ENCODE data around the gene MEI1. TPM values are rescaled to one million over a fixed set of nuclear protein-coding genes. Genes with fewer than 3 reads are reported as not detected.

Gene MEI1
- total and polyA plus RNA-seq, 2 of the 4 experiments (the other 2 are of a cell fraction), result 0.90 to 2.6 TPM

- H4K20me1 ChIP-seq (ENCODE audit: insufficient read depth, low read length), result peaks cover 6% of the 10 kb centered on the region; the same call in 1 of the 2 replicates
- POLR2A ChIA-PET (ENCODE audit: unreplicated experiment), result no interaction called here
Measured at GRCh38 chr22:41830174-41830573, 130.9 kb downstream of the MEI1 start.

More at GRCh38 chr22:41830174-41830573, 130.9 kb downstream of the MEI1 start:
- no peak overlapping the region for H2AFZ ChIP-seq (replicated peaks; ENCODE audit: low read length, poor library complexity)
- in situ Hi-C loops (cut with MboI; ENCODE audit: low sequenced_read_pairs) (no loop called here), intact Hi-C loops (cut with micrococcal nuclease) (no loop called here), dilution Hi-C loops (cut with HindIII; ENCODE audit: low sequenced_read_pairs, unreplicated experiment) (no loop called here)
- no peak overlapping the region for H2BK20ac ChIP-seq (ENCODE audit: low read depth, low read length)
- H2BK15ac ChIP-seq (ENCODE audit: low read depth, low read length), result no peak overlapping the region
- H4K91ac ChIP-seq (ENCODE audit: insufficient read depth, low read depth, low read length), result no peak overlapping the region
- no peak overlapping the region for H3K56ac ChIP-seq (ENCODE audit: extremely low read depth, insufficient read depth, low read length)
- H4K8ac ChIP-seq (ENCODE audit: low read depth in 2 of 2, low read length in 2 of 2), result no peak overlapping the region
- H3K18ac ChIP-seq (ENCODE audit: low read depth, low read length), result no peak overlapping the region
- H2AK5ac ChIP-seq (ENCODE audit: low read depth, low read length), result no peak overlapping the region
- no peak overlapping the region for H3K14ac ChIP-seq (replicated peaks; ENCODE audit: low read depth, low read length)
- CTCF ChIA-PET, result no interaction called here
- peaks cover 18% of the 10 kb centered on the region for H3K4me1 ChIP-seq (ENCODE audit: control insufficient read depth, insufficient read depth, low read length)
- no peak overlapping the region for H3K4me3 ChIP-seq (ENCODE audit: insufficient read depth, low read depth, low read length)
- TF ChIP-seq RAD21 (IDR thresholded peaks at IDR 0.05; ENCODE audit: low read length) (no peak), CHD1 (IDR thresholded peaks at IDR 0.05; ENCODE audit: low read depth, low read length) (no peak), RCOR1 (IDR thresholded peaks at IDR 0.05; ENCODE audit: insufficient replicate concordance, low read length) (no peak), BHLHE40 (IDR thresholded peaks at IDR 0.05; ENCODE audit: low read depth, low read length) (no peak), FOS (IDR thresholded peaks at IDR 0.05; ENCODE audit: low read depth, low read length) (no peak), CEBPB (IDR thresholded peaks at IDR 0.05; ENCODE audit: low read depth, low read length) (no peak), CTCF (conservative IDR thresholded peaks at IDR 0.05; ENCODE audit: low read depth, low read length) (no peak), MAFK (IDR thresholded peaks at IDR 0.05; ENCODE audit: low read depth, low read length) (no peak), USF2 (IDR thresholded peaks at IDR 0.05; ENCODE audit: low read depth, low read length) (no peak), MAZ (IDR thresholded peaks at IDR 0.05; ENCODE audit: borderline replicate concordance, low read depth, low read length) (no peak), RFX5 (IDR thresholded peaks at IDR 0.05; ENCODE audit: low read depth, low read length) (no peak), NFE2L2 (IDR thresholded peaks at IDR 0.05; ENCODE audit: low read depth, low read length) (no peak)
- no peak for ATAC-seq (ENCODE audit: low read depth)
- H3K9me1 ChIP-seq (ENCODE audit: insufficient read depth, low read length), result no peaks in the 10 kb centered on the region; the same call in 1 of the 2 replicates
- no peak overlapping the region for H2BK120ac ChIP-seq (ENCODE audit: low read depth, low read length)
- H2BK5ac ChIP-seq (ENCODE audit: low read depth, low read length, poor library complexity, severe bottlenecking), result no peak overlapping the region
- no peak overlapping the region for H3K23ac ChIP-seq (ENCODE audit: low read depth, low read length)
- H4K5ac ChIP-seq (ENCODE audit: low read depth, low read length), result no peak overlapping the region
- H3K79me1 ChIP-seq (ENCODE audit: low read depth in 1 of 2, low read length in 2 of 2), result peaks cover 5 to 21% of the 10 kb centered on the region in 2 experiments; a peak in 3 of 4 replicates
- no peak overlapping the region for H2AK9ac ChIP-seq (replicated peaks; ENCODE audit: low read depth, low read length, poor library complexity)
- no peaks in the 10 kb centered on the region for H3K27me3 ChIP-seq (ENCODE audit: control insufficient read depth, insufficient read depth, low read length)
- peak overlapping the region; percentile 5; the same call in 1 of the 2 replicates for H3K4ac ChIP-seq (ENCODE audit: low read depth, low read length)
- no TSS peak for BruUV-seq (replicated peaks)
- DNase-seq, result no peak
- H3K4me2 ChIP-seq (ENCODE audit: low read depth, low read length), result no peak overlapping the region
- no CpG with 5 or more reads among the region's 3 CpGs for WGBS, 2 experiments (ENCODE audit: extremely low coverage in 2 of 2, insufficient read length in 1 of 2)
- no peaks in the 10 kb centered on the region for H3K9me3 ChIP-seq (ENCODE audit: control insufficient read depth, insufficient read depth, low read length)
- no peak overlapping the region for H3K9ac ChIP-seq (ENCODE audit: low read depth, low read length)
- no peaks in the 10 kb centered on the region for H3K36me3 ChIP-seq (ENCODE audit: control insufficient read depth, insufficient read depth, low read length)
- H3K27ac ChIP-seq (ENCODE audit: insufficient read depth, low read length), result no peak overlapping the region
